Keratinocyte (primary cell): ENCODE results near the gene SLC1A5.

ENCODE experiments used
- CTCF ChIP-seq, 3 experiments: IDR thresholded peaks in 1 of 3; conservative IDR thresholded peaks in 1 of 3; optimal IDR thresholded peaks in 1 of 3; 2 replicates in 2 of 3; 3 replicates in 1 of 3; pipeline versions ENCODE3 to v1.5.1; 2011; ENCODE audit warnings: low read length in 3 of 3, mild to moderate bottlenecking in 3 of 3, moderate library complexity in 2 of 3, control low read depth in 1 of 3, inconsistent platforms in 1 of 3; ENCODE audit not compliant: insufficient read depth in 2 of 3; ENCODE audit errors: extremely low read depth in 1 of 3
- EZH2 ChIP-seq: IDR thresholded peaks from one replicate; pipeline ENCODE4 v1.6.1; 2012; ENCODE audit warnings: inconsistent platforms, mild to moderate bottlenecking, low read length, moderate library complexity

GRCh38 chr19:46788968-46789338, 559 bp upstream of the SLC1A5 start:
- TF ChIP-seq CTCF (optimal IDR thresholded peaks at IDR 0.05 in 1 of 3, IDR thresholded peaks at IDR 0.05 in 1 of 3, conservative IDR thresholded peaks at IDR 0.05 in 1 of 3; ENCODE audit: extremely low read depth in 1 of 3, insufficient read depth in 2 of 3, low read length in 3 of 3) (no peak), EZH2 (no peak)
